Activated CD8-positive, alpha-beta T cell treated with anti-CD3 and anti-CD28 coated beads for 36 hours (primary cell): ENCODE data around the gene INO80. TPM values are rescaled to one million over a fixed set of nuclear protein-coding genes. Genes with fewer than 3 reads are reported as not detected.
A peak's percentile ranks its signal among the peaks of the same experiment; 100 is the strongest.

Experiments used
- ATAC-seq: fragments of 200-7000 bp; cut with Tn5 transposase; one replicate; pipeline ENCODE4 v1.10.0; 2021; ENCODE audit warnings: mild to moderate bottlenecking, moderate library complexity
- CTCF ChIA-PET: fragments of 350-600 bp; sonication (Branson Sonifier 250); formaldehyde crosslinking; loops from one replicate; lab custom pipeline; 2021; ENCODE audit warnings: antibody characterized with exemption; lab: Charles Lee
- POLR2A ChIA-PET: fragments of 350-600 bp; sonication (Branson Sonifier 250); formaldehyde crosslinking; loops from one replicate; lab custom pipeline; 2021; ENCODE audit warnings: antibody characterized with exemption; lab: Charles Lee
- DNase-seq: peaks from one replicate; pipeline ENCODE4 v3.0.0-alpha.2; 2020
- H3K27ac Mint-ChIP-seq: one replicate; pipeline ENCODE4 v1.8.0; 2021; ENCODE audit warnings: mild to moderate bottlenecking, mixed read lengths
- H3K27me3 Mint-ChIP-seq: one replicate; pipeline ENCODE4 v1.8.0; 2021; ENCODE audit warnings: mixed read lengths
- H3K36me3 Mint-ChIP-seq: one replicate; pipeline ENCODE4 v1.8.0; 2021; ENCODE audit warnings: low read depth, mixed read lengths
- H3K4me1 Mint-ChIP-seq: one replicate; pipeline ENCODE4 v1.8.0; 2021; ENCODE audit warnings: low read depth, mixed read lengths
- H3K4me3 Mint-ChIP-seq: one replicate; pipeline ENCODE4 v1.8.0; 2021; ENCODE audit warnings: mild to moderate bottlenecking, moderate library complexity, mixed read lengths
- H3K9me3 Mint-ChIP-seq: one replicate; pipeline ENCODE4 v1.8.0; 2021; ENCODE audit warnings: mixed read lengths
- CTCF ChIP-seq: fragments of 200-600 bp; IDR thresholded peaks from one replicate; pipeline ENCODE4 v1.8.0; 2022; ENCODE audit warnings: antibody characterized with exemption, mild to moderate bottlenecking
- intact Hi-C: fragments of 100-400 bp; cut with micrococcal nuclease; formaldehyde crosslinking; loops from one replicate; pipeline ENCODE4 v1.10.0; 2022
- total RNA-seq, 2 experiments: library from RNA; stranded (reverse); gene quantifications; one replicate each; pipeline ENCODE4 v1.2.3, GENCODE V29; 2021

The INO80 gene
- total RNA-seq, 2 experiments from 2014 or later = 19.1 to 20.2 TPM

DNA sequence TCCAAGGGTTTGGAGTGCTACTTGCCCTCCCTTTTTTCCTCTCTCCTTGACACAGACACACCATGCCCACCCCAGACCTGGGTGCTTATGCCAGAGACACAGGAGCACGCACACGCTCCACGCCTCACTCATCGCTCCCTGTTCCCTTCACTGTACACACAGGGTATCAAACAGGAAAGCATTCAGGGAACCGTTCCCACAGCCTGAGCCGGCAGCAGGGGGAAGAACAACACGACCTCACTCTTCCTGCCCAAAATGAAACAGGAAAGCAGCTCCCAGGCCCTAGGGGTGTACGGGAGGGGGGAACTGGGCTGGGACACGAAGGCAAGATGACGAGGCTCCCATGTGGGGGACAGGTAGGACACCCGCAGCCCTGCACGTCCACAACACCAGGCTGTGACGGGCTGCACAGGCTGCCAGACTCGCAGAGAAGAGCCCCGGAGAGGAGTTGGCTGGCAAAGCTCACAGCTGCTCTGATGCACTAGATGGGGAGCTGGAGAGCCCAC lies 175.7 kb downstream of the INO80 start:
- no peak for TF ChIP-seq CTCF
- POLR2A ChIA-PET = interaction anchor here (1.3 to 5.5 kb wide), 4 partner anchors 12 to 33 kb away, joined by 3 to 67 read pairs (median 24); partner anchors contain the start of genes CHAC1 and DLL4
- H3K9me3 Mint-ChIP-seq = no peaks in the 10 kb centered on the region
- DNase-seq (no peak), ATAC-seq (peak; percentile 5)
- H3K27ac Mint-ChIP-seq = peak overlapping the region; percentile 2
- peaks cover 29% of the 10 kb centered on the region for H3K4me1 Mint-ChIP-seq
- H3K27me3 Mint-ChIP-seq = no peaks in the 10 kb centered on the region
- CTCF ChIA-PET = interaction anchor here (1.2 to 5.9 kb wide), 13 partner anchors 10 to 291 kb away, joined by 3 to 106 read pairs (median 8); partner anchors contain the start of genes CHAC1, CHP1, DLL4 and EXD1
- peak overlapping the region; percentile 46 for H3K4me3 Mint-ChIP-seq
- no peaks in the 10 kb centered on the region for H3K36me3 Mint-ChIP-seq
- intact Hi-C loops = no loop called here

- ChIA-PET POLR2A (no interaction called here), CTCF (interaction anchor here (4.8 to 5.9 kb wide), 2 partner anchors 9 to 33 kb away, joined by 88 to 106 read pairs; partner anchors contain the start of gene DLL4)
- no peak for TF ChIP-seq CTCF
- no peak overlapping the region for H3K27ac Mint-ChIP-seq
- H3K27me3 Mint-ChIP-seq = no peaks in the 10 kb centered on the region
- H3K4me1 Mint-ChIP-seq = peaks cover 23% of the 10 kb centered on the region
- intact Hi-C loops = no loop called here
- H3K4me3 Mint-ChIP-seq = no peak overlapping the region
- no peaks in the 10 kb centered on the region for H3K9me3 Mint-ChIP-seq
- no peak for DNase-seq
- no peak for ATAC-seq
- H3K36me3 Mint-ChIP-seq = no peaks in the 10 kb centered on the region
Observed at GRCh38 chr15:40938536-40938870, 177.6 kb downstream of the INO80 start.

DNA sequence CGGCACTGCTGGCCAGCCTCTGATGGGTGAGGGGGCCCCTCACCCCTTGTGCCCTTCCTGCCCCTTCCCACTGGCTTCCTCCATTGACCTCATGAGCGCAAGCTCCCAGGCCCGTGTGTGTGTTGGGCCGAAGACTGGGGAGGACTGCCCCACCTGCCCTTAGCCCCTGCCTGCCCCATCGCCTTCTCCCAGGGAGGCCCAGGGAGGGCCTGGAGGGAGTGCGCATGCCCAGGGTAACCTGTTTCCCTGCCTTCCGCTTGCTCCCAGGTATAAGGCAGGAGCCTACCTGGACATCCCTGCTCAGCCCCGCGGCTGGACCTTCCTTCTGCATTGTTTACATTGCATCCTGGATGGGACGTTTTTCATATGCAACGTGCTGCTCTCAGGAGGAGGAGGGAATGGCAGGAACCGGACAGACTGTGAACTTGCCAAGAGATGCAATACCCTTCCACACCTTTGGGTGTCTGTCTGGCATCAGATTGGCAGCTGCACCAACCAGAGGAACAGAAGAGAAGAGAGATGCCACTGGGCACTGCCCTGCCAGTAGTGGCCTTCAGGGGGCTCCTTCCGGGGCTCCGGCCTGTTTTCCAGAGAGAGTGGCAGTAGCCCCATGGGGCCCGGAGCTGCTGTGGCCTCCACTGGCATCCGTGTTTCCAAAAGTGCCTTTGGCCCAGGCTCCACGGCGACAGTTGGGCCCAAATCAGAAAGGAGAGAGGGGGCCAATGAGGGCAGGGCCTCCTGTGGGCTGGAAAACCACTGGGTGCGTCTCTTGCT lies 178.1 kb downstream of the INO80 start:
- no peak for ATAC-seq
- POLR2A ChIA-PET = no interaction called here

GRCh38 chr15:40936709-40937666 lies 179.1 kb downstream of the INO80 start:
- ATAC-seq = no peak
- intact Hi-C loops = no loop called here
- no peak overlapping the region for H3K27ac Mint-ChIP-seq

More for the DNA sequence above, 178.1 kb downstream of the INO80 start:
- CTCF ChIA-PET = interaction anchor here (5.9 kb wide), 1 partner anchor 33 kb away, joined by 88 read pairs; no protein-coding TSS in a partner anchor
- TF ChIP-seq CTCF = peak; percentile 40
- Mint-ChIP-seq H3K27ac (no peak overlapping the region), H3K27me3 (no peaks in the 10 kb centered on the region), H3K4me3 (no peak overlapping the region), H3K9me3 (no peaks in the 10 kb centered on the region), H3K36me3 (no peaks in the 10 kb centered on the region), H3K4me1 (peaks cover 17% of the 10 kb centered on the region)
- DNase-seq = no peak
- intact Hi-C loops = no loop called here

More at GRCh38 chr15:40936709-40937666, 179.1 kb downstream of the INO80 start:
- H3K27me3 Mint-ChIP-seq = peaks cover 4% of the 10 kb centered on the region
- ChIA-PET CTCF (interaction anchor here (0.9 kb wide), 1 partner anchor 33 kb away, joined by 3 read pairs; no protein-coding TSS in a partner anchor), POLR2A (interaction anchor here (0.9 kb wide), 1 partner anchor 18 kb away, joined by 3 read pairs; no protein-coding TSS in a partner anchor)
- H3K9me3 Mint-ChIP-seq = no peaks in the 10 kb centered on the region
- H3K4me1 Mint-ChIP-seq = peaks cover 13% of the 10 kb centered on the region
- no peak for TF ChIP-seq CTCF
- H3K36me3 Mint-ChIP-seq = no peaks in the 10 kb centered on the region
- H3K4me3 Mint-ChIP-seq = no peak overlapping the region
- no peak for DNase-seq
